Activated T-cell treated with anti-CD3 and anti-CD28 coated beads for 1 hour (primary cell): Measurements from ENCODE around the gene MS4A15.

Experiments used
- DNase-seq: peaks from one replicate; pipeline ENCODE4 v3.0.0-alpha.2; 2020; ENCODE audit warnings: low read depth

Gene MS4A15

DNA sequence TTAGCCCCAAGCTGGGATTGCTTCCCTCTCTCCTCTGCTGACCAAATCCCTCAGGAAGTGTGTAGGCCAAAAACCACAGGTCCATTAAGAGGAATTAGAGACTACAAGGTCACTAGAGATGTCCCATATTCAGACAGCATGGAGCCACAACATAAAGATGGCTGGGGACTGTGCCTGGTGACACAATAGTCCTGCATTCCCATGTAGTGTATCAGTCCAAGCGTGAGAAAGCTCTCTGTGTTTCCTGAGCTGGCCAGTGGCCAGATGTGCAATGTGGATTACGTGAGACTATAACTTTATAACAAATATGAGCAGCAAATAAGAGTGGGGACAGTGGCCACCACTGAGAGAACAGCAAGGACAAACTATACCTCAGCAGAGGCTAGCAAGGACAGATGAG, 20.9 kb downstream of the MS4A15 start:
- no peak for DNase-seq

DNA sequence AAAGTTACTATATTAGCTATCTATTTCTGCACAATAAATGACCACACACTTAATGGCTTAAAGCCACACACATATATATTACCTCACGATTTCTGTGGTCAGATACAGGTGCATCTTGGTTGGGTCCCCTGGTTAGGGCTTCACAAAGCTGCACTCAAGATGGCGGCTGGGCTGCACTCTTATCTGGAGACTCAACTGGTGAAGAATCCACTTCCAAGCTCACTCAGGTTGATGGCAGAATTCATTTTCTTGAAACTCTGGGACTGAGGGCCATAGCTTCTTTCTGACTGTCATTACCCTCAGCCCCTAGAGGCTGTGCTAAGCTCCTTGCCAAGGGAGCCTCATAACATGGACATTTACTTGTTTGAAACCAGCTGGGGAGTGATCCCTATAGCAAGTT, 23.4 kb downstream of the MS4A15 start:
- DNase-seq: no peak

DNA sequence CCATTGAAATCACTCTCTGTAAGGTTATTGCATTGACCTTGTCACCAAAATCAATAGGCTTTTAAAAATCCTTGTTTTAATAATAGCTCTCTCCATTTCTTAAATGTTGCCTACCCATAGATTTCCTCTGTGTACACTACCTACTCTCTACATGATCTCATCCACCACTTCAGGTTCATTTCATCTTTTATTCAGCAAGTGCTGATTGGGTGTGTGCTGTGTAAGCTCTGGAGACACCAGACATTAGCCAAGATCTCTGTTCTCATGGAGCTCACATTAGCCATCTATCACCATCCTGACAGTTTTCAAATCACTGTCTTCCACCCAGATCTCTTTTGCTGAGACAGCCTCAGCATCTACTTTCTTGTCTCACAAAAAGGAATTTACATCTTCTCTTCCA, 24.1 kb downstream of the MS4A15 start:
- DNase-seq: no peak

DNA sequence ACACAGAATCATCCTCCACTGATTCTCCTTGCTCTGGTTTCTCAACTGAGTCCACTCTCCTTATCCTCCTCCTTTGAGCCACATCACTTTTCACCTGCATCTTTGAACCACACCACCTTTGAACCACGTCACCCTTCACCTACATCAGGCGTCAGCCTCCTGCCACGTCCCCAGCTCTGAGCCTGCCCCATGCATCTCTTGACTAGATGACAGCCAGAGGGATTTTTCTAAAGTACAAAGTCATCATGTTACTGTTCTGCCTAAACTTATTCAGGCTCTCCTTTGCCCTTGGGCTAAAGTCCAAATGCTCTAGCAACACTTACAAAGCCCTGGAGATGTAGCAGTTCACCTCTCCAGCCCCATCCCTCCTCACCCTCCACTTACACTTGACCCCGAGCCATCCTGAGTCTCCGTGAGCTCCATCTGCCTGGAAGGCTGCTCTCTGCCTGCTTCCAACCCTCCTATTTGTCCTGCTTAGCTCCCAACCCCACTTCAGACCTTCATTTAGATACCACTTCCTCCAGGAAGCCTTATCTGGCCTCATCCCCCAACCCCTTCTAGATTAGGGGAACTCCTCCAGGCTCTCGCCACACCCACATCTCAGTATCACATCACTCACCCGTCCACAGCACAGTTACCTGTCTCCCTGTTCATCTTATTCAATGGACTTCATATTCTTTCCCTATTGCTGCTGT, 24.8 kb downstream of the MS4A15 start:
- no peak for DNase-seq

DNA sequence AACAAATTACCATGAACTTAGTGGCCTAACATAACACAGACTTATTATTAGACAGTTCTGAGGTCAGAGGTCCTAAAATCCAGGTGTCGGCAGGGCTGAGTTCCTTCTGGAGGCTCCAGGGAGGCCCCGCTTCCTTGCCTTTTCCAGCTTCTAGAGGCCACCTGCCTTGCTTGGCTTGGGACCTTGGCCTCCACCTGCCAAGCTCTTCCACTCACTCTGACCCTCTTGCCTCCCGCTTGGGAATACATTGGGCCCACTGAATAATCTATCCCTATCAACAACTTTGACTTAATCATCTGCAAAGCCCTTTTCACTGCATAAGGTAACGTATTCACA, 25.3 kb downstream of the MS4A15 start:
- DNase-seq: no peak

DNA sequence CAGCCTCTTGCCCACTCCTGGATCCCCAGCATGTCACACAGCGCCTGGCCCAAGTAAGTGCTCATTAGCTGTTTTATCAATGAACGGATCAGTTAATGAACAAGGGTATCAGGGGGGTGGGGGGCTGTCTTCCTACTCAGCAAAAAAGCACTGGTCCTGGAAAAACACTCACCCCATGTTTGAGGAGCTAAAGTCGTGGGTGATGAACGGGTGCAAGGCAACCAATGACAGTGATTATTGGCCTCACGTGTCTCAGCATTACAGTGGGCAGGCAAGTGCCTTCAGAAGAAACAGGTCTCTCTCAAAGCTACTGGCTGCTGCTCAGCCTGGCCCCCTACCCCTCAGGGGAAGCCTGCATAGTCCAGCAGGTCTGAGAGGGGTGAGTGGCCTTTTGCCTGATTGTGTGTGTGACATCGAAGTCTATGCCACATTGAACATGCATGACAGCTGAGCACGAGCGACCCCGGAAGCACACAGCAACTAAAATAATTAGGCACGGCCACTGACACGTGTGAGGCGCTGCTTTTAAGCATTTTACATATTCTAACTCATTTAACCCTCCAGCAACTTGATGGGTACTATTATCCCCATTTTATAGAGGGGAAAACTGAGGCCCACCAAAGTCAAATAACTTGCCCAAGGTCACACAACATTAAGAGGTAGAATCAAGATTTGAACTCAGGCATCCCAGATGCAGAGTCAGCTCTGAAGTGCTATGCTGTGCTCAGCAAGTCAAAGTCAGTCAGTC, 25.9 kb downstream of the MS4A15 start:
- no peak for DNase-seq

DNA sequence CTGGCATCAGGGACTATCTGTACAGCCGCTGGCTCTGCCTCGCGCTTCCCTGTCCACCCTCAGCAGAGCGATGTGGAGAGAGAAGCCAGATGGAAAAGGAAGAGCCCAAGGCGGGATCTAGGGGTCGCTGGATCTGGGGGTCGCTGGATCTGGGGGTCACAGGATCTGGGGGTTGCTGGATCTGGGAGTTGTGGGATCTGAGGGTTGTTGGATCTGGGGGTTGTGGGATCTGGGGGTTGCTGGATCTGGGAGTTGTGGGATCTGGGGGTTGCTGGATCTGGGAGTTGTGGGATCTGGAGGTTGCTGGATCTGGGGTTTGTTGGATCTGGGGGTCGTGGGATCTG, 26.4 kb downstream of the MS4A15 start:
- DNase-seq: no peak

DNA sequence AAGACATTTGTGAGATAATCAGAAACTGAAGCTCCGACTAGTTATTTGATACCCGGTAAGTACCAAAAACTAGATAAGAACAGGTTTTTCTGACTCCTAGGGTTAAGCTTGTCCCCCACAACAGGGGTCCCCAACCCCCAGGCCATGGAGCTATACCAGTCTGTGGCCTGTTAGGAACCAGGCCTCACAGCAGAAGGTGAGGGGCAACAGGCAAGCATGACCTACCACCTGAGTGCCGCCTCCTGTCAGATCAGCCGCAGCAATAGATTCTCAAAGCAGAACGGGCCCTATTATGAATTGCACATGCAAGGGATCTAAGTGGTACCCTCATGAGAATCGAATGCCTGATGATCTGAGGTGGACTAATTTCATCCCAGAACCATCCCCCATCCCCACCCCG, 27.2 kb downstream of the MS4A15 start:
- DNase-seq: no peak

DNA sequence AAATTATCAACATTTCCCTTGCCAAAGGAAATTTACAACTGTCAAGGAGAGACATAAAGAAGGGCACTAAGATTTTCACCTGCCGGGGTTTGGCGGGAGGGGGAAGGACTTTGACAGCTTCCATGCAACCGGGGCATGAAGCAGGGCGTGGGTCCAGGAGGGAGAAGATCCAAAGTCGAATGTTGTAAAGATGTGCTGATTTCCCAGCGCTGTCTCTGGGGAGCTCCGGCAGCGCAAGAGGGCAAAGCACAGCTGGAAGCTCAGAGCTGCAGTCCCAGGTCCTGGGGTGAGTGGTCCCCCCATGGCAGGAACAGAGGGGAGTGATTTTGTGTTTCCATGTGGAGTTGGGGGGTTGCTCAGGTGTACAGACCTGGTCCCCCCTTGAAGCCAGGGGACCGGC, 28.5 kb downstream of the MS4A15 start, which contains the start of gene MS4A10:
TSS of gene MS4A10 (plus strand) at position 198 of the 400 bp plus-strand sequence. CDS start 5,003 bp downstream, outside the sequence.
- DNase-seq: no peak

DNA sequence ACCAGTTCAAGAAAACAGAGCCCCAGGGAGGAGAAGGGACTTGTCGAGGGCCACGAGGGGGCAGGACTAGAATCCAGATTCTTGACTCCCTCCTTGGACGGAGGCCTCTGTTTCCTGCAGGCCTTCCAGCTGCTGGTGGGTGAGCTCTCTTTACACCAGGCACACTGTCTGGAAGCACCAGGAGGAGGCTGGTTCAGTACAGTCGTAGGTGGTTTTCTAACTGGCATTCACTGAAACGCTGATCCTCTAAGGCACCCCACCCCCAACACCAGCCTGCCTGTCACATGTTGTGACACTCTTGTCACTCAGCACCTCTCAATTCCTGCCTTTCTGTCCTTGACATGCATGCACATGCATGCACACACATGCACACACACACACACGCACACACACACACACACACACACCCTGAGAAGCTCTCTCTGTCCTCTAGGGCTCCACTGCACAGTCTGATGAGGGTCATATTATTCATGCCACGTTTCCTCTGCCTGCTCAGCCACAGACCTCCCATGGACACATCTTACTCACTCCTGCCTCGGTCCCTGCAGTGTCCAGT, 29.2 kb downstream of the MS4A15 start:
- no peak for DNase-seq

DNA sequence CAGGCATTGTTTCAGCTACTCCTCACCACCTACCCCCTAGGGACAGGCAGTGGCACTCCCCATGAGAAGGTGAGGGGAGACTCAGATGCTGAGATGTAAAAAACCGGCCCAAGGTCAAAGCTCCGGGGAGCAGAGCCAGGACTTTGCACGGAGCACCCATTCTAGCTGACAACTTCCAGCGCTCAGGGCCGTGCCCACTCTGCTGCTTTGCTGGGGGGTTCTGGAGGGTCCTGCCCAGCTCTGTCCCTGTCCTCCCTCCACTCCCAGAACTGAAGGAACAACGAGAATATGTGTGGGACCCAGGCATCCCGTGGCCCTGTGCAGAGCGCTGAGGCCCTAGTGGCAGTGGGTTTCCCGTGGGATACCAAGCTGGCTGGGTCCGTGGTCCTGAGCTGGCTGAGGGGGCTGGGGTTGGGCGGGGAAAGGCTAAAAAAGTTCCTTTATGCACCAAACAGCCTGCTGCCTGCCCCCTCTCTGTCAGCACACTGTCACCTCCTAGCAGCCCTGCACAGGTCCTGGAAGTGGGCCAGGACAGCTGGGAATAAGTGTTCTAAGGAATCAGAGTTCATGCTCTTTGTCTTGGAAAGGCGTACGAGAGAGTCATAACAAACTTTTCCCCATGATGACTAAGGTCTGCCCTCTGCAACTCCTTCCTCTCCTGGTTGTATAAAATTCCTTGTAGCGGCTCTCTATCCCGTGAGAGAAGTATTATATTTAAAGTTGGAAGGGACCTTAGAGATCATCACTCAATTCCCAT, 30.3 kb downstream of the MS4A15 start:
- no peak for DNase-seq

DNA sequence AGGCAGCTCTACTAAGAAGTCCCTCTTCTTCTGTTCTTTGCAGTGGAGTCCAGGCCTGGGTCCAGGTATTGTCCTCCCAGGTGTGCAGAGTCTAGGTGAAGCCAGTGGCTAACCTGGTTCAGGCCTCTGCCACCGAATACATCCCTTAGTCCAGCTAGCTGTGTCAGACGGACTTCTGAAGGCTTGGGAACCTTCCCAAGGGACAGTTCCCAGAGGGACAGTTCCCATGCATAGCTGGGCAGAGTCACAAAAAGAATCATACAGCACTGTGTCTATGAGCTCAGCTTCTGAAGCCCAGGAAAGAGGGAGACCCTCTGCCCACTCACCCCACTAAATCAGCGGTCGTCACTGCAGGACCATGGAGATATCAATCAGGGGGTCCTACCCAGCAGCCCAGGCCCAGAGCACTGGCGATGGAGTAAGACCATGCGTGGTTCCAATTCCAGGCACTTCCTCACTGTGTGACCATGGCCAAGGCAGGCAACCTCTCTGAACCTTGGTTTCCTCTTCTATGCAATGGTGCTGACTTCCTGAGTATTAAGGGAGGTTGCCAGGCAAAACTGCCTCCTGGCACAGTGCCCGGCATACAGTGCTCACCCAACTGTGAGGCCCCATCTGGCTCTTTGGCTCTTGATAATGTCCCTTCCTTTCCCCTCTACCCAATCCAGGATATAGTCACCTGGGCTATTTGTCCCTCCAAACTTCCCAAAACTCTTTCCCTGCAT, 31.9 kb downstream of the MS4A15 start:
- DNase-seq: no peak

DNA sequence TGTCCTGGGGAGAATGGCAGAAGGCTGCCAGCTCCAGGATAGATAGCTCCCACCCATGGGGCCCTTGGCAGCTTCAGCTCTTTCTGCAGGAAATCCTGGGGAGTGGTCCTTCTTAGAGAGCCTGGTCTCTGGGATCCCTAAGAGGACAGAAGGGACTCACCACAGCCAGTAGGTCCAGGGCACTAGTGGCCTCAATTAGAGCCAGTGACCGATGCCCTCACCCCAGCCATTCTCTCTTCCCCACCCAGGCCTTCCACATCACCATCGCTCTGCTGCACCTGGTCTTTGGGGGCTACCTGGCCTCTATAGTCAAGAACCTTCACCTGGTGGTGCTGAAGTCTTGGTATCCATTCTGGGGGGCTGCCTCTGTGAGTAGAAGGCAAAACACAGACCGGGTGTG, 34.1 kb downstream of the MS4A15 start:
- no peak for DNase-seq

DNA sequence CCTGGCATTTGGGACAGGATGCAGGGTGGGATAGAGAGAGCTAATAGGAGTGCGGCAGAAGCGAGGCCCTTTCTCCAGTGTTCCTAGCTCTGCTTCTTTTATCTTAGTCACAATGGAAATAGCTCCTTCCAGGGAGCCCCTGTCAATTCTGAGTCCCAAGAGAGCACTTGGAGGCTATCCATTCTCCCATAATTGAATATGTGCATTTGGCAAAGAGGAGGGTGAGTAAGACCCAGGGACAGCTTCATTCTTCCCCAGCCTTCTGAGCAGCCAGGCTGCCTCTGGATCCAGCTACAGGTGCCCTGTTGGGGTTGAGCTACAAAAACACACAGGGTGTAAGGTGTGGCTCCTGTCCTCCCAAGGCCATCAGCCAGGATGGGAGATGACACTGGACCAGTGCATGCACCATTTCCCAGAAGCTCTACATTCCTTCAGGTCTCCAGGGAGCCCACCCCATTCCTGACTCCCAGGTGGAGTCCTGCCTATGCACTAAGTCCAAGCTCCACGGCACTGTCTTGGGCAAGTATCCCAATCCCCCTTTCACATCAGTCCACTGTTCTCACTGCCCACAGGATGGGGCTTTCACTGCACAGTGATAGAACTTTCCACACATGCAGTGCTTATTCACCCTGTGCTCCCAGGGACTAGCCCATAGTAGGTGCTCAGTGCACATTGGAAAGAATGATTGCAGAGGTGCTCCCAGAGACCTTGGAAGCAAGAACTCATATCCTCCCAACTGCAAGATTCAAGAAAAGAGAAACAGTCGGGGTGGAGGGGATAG, 34.7 kb downstream of the MS4A15 start:
- no peak for DNase-seq

DNA sequence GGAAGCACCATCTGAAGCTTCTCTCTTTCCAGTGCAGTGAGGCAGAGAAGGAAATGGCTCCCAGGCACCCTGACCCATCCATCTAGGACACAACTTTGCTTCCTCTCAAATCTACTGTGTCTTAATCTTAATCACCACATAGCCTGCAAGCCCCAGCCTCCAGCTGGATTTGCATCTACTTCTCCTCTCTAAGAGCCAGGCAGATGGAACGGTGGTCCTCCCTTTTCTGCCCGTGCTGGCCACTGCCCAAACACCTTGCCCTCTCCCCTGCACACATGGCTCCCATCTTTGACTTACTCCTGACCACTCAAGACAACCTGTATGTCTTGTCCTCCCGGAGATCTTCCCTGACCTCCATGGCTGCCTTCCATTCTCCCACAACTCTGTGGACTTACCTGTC, 35.9 kb downstream of the MS4A15 start:
- DNase-seq: no peak

DNA sequence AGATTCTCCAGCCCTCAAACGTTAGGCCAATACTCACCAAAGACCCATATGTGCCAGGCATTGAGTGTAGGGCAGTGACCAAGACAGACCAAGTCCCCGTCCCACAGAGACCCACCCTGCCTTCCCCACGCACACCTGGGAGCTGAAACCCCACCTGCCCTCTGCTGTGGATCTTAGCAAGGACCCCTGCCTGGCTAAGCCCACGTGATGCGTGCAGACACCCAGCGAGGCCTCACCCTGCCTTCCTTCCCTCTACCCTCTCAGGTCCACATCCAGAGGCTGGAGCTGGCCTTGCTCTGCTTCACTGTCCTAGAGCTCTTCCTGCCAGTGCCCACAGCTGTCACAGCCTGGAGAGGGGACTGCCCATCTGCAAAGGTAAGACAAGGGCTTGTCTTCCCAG, 38.6 kb downstream of the MS4A15 start:
- DNase-seq: no peak

DNA sequence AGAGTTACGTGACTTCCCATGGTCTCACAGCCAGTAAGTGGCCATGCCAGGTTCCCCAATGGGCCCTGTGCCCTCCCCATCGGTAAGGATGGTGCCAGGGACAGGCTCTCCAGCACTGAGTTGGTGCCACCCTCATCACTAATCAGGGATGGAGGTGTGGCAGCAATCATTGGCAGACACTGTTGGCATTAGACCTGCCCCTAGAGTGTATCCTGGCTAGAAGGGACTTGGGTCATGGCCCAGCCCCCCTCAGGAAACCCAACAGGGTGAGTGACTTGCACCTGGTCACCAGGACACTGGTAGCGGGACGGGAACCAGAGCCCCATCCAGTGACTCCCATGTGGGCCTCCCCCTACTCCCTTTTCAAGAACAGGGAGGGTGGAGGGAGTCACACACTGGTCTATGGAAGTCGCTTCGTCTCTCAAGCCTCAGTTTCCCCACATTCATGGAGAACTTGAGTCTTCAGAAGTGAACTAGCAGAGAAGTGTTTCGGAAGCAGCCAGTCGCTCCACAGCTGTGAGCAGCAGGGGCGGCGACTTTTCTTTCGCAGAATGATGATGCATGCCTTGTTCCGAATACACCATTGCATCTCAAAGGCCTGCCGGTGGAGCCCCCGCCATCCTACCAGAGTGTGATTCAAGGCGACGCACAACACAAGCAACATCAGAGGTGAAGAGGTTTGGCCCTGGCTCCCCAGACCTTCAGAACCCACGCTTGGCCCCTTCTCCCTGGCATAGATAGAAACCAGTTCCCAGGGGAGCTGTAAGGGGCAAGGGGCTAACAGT, 41.4 kb downstream of the MS4A15 start:
- DNase-seq: no peak

DNA sequence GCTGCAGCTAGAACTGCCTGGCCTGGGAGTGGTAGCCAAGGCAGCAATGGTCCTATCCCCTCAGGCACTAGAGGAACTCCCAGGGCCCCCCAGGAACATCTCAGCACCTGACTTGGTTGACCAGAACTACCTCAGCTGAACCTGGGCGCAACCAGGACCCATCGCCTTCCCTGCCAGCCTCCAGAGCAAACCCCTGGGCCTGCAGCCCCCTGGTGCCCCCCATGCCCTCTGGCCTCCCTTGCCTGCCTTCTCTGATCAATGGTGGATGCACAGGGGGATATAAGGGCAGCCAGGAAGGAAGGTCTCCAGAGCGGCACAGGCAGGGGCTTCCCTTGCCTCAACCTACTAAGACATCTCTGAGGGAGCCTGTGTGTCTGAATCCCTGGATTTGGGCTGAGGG, 42.0 kb downstream of the MS4A15 start:
- no peak for DNase-seq

DNA sequence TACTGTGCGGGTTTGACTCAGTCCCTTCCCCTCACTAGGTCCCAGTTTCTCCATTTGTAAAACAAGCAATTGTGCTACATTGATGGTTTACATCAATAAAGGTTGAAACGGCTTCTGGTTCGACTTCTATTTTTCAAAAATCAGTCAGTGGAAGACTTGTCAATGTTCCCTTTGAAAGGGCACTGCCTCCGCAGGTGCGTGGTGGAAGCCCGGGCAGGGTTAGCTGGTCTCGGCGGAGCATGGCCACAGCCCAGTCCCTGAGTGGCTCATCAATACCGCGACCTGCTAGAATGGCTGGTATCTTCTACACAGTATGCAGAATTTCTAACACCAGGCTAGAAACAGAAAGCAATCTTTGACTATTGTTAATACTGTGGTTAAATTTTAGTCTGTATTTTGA, 44.5 kb downstream of the MS4A15 start:
- no peak for DNase-seq

DNA sequence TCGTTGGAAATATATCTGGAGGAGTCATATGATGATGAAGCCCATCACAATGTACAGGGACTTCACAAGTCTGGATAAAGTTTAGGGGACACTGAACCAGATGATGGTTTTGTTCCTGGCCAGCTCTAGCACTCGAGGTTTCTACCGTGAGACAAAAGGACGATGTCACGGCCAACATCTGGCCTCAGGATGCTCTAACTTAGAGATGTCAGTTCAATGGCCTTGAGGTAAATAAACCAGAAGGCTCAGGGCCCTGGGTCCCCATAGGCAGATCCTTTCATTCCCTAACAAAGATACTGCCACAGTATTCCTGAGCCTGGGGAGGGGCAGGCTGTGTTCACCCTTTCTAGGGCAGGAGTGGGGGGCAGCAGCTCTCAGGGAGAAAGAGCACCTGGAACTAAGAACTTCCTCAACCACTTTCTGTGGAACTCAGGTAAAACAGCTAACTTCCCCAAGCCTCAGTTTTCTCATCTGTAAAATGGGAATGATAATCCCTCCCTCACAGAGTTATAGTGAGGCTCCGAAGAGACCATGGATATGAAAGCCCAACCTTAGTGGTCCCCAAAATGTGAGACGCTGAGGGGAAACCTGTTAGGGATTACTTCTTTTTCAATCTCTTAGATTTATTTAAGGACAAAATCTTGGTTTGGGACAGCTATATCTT, 46.7 kb downstream of the MS4A15 start:
- DNase-seq: no peak
